IPS DF 19.7 (cell line): ENCODE results near the gene VKORC1L1.
"Not testable (repeated sequence)": the region's sequence is repeated elsewhere in the genome, so short reads cannot be mapped to it uniquely, and the experiment has no call there.

Experiments
- DNase-seq: peaks from one replicate; pipeline ENCODE4 v3.0.0-alpha.2; 2013; ENCODE audit warnings: low read depth, low spot score

Gene VKORC1L1

DNA sequence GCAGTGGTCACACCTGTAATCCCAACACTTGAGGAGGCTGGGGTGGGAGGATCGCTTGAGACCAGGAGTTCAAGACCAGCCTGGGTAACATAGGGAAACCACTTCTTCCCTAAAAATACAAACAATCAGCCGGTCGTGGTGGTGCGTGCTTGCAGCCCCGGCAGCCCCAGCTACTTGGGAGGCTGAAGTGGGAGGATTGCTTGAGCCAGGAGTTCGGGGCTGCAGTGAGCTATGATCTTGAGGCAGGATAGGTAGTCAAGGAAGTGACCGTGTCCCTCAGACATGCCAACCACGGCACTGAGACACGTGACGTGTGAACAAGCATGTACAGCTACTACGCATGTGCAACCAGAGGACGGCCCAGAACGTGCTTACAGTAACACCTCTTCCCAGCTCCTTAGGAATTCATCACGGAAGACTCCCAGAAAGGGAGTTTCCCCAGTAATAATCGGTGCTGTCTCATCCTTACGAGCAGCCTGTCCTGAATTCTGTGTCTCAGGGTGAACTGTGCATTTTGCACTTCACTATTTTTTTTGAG, 103.9 kb downstream of the VKORC1L1 start:
- no peak for DNase-seq

- no peak for DNase-seq
Observed at GRCh38 chr7:65978891-65979582, 106.2 kb downstream of the VKORC1L1 start.

GRCh38 chr7:65979583-65980477, 107.0 kb downstream of the VKORC1L1 start:
- no peak for DNase-seq

DNA sequence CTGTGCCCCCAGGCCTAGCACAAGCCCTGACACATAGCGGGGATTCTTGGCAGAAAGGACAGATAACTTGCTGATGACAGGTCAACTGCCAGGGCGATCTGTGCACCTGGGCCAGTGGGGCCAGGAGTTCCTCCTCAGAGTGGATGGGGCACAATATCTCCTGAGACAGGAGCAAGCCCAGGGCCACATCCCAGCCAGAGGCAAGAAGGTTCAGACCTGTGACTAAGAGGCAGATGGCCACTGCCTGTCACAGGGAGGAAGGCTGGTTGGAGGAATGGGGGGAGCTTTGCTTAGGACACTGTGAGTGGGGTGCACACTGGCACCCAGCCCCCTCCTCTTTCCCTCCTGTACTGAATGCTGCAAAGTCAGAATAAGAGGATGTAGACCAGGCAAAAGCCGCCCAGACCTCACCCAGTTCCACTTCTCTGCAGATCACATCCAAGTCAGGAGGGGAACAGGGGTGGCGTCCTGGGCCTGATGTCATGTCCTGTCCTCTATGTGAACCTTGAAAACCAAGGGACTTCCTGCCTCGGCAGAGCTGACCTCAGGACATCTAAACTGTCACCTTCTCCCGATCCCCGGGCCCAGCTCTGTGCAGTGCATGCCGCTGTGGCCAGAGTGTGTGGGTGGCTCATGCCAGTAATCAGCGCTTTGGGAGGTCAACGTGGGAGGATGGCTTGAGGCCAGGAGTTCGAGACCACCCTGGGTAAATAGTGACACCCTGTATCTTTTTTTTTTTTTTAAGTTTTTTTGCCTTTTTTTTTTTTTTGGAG, 107.8 kb downstream of the VKORC1L1 start:
- DNase-seq, result no peak

DNA sequence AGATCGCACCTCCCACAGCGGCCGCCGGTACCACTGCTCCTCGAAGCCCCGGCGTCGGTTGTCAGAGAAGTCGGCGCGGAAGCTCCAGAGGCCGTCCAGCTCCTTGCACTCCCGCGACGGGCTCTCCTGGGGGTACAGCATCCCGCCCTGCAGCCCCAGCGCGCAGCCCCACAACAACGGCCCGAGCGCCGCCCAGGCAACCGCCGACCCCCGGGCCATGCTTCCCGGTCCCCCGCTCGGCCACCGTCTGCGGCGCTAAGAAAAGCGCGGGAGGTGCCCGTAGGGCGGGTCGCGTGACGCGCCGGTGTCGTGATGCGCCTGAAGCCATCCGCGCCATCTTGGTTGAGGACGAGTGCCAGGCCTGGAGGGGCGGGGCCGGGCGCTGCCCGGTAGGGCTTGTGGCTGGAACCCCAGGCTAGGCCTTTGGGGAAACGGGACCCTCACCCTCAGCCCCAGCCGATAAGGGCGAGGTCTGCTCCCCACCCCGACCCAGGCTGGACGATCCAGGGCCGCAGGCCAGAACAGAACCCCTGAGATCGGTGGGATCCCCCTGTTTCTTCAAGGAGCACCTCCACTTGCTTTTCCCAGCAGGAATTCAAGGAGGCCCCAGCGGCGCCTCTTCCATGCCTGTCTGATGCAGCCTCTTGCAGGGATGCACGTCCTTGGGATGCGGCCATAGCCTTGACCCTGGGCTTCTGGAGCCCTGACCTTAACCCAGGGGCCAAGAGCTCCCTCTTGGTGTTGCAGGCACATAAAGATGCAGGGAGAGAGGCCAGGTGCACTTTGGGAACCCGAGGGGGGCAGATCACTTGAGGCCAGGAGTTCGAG, 109.3 kb downstream of the VKORC1L1 start, which contains the start of gene GUSB:
TSS of gene GUSB (minus strand) at position 249 of the 828 bp plus-strand sequence. CDS start at position 219, 30 bp downstream.
- peak; percentile 71 for DNase-seq

- no peak for DNase-seq
Observed at GRCh38 chr7:65983965-65984658, 111.2 kb downstream of the VKORC1L1 start.

GRCh38 chr7:65988084-65988483, 115.2 kb downstream of the VKORC1L1 start:
- no peak for DNase-seq

DNA sequence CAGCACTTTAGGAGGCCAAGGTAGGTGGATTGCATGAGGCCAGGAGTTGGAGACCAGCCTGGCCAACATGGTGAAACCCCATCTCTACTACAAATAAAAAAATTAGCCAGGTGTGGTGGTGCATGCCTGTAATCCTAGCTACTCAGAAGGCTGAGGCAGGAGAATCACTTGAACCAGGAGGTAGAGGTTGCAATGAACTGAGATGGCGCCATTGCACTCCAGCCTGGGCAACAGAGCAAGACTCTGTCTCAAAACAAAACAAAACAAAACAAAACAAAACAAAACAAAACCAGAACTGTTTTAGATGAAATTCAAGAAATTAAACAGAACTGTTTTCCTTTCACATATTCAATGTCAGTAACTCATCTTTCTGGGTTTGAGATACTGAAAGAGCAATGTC, 115.6 kb downstream of the VKORC1L1 start:
- not testable (repeated sequence) for DNase-seq

DNA sequence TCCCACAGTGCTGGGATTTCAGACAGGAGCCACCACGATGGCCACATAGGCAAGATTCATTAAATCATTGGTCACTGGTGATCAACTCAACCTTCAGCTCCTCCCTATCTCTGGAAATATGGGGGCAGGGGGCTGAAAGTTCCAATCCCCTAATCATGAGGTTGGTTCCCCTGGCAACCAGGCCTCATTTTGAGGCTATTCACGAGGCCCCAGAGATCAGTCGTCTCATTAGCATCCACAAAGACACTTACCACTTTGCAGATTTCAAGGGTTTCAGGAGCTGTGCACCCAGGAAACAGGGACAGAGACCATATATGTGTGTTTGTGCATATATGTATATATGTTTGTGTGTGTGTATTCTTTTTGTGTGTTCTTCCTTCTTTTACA, 116.8 kb downstream of the VKORC1L1 start:
- no peak for DNase-seq

GRCh38 chr7:65991829-65992228, 119.0 kb downstream of the VKORC1L1 start:
- DNase-seq, result not testable (repeated sequence)

DNA sequence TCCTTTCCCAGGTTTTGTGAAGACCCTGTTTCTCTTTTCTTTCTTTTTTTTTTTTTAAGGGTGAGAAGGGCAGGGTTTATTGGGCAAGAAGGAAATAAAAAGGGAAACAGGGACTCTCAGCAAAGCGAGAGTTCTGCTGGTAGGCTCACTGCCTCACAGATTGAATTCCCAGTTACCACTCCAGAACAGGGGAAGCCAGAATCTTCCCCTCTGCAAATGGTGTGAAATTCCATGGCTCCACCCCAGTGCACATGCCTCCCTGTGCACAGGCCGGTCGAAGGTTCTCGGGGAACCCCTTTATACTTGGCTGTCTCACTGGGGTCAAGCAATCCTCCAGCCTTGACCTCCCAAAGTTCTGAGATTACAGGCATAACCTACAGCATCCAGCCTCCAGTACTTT, 119.7 kb downstream of the VKORC1L1 start:
- DNase-seq, result no peak

DNA sequence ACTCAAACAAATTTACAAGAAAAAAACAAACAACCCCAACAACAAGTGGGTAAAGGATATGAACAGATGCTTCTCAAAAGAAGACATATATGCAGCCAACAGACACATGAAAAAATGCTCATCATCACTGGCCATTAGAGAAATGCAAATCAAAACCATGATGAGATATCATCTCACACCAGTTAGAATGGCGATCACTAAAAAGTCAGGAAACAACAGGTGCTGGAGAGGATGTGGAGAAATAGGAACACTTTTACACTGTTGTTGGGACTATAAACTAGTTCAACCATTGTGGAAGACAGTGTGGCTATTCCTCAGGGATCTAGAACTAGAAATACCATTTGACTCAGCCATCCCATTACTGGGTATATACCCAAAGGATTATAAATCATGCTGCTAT, 122.1 kb downstream of the VKORC1L1 start:
- DNase-seq, result not testable (repeated sequence)

GRCh38 chr7:66000823-66001417, 128.0 kb downstream of the VKORC1L1 start:
- not testable (repeated sequence) for DNase-seq

DNA sequence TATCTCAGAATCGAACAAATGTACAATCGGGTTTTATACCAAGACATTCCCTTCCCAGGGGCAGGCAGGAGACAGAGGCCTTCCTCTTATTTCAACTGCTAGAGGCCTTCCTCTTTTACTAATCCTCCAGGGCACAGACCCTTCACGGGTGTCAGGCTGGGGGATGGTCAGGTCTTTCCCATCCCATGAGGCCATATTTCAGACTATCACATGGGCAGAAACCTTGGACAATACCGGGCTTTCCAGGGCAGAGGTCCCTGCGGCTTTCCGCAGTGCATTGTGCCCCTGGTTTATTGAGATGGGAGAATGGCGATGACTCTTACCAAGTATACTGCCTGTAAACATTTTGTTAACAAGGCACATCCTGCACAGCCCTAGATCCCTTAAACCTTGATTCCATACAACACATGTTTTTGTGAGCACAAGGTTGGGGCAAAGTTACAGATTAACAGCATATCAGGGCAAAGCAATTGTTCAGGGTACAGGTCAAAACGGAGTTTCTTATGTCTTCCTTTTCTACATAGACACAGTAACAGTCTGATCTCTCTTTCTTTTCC, 132.3 kb downstream of the VKORC1L1 start:
- not testable (repeated sequence) for DNase-seq

DNA sequence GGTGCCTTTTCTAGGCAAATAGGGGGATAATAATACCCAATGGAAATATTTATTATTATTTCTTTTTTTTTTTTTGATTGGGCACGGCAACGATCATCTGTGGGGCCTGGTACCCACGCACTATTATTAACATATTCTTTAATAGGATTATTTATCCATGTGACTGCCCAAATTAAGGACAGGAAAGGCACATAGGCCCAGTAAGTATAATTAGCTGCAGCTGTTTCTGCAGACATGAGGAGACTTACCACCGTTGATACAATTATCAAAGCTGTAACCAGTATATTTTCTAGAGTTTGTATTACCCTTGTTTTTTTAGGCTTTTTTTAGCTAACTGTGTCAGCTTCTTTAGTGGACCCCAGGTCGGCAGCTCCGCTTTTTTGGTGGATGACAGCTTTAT, 134.4 kb downstream of the VKORC1L1 start:
- DNase-seq, result no peak
